Hepatic stellate cell (primary cell): ENCODE results near the gene DKK3.

Source experiments
- DNase-seq: peaks from one replicate; pipeline ENCODE4 v3.0.0; 2011; ENCODE audit warnings: low spot score

DKK3 gene

DNA sequence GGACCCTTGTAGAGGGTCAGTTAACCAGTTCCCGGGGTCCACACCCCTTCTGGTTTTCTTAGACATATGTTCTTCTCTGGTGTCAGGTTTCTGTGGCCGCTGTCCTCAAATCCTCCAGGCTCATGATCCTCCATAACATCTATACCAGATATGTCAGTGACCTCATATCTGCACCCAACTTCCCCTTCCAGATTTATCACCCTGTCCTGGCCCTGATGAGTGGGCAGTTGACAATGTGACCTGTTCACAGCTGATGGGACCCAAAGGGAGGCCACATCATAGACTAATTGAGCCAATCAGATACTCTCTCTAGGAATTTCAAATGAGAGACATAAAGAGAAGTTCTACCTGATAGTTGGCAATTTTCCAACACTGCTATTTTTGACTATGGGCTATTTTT, 5.1 kb downstream of the DKK3 start:
- DNase-seq = no peak

DNA sequence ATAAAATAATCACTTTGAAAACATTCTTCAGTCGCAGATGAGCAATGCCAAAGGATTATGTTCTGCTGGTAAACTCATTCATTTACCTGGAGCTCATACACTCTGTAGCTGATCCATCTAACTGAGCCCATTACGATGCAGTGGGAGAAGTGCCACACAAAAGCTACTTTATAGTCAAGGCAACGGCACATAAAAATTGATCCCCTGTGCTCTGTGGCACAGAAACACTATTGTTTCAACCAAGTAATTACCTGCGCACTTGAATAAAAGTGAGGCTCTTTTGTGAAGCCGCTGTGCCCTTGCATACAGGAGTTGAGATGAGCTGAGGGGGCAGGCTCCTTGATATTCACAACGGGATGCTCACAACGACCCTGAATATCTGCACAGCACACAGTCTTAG, 7.2 kb downstream of the DKK3 start:
- no peak for DNase-seq

DNA sequence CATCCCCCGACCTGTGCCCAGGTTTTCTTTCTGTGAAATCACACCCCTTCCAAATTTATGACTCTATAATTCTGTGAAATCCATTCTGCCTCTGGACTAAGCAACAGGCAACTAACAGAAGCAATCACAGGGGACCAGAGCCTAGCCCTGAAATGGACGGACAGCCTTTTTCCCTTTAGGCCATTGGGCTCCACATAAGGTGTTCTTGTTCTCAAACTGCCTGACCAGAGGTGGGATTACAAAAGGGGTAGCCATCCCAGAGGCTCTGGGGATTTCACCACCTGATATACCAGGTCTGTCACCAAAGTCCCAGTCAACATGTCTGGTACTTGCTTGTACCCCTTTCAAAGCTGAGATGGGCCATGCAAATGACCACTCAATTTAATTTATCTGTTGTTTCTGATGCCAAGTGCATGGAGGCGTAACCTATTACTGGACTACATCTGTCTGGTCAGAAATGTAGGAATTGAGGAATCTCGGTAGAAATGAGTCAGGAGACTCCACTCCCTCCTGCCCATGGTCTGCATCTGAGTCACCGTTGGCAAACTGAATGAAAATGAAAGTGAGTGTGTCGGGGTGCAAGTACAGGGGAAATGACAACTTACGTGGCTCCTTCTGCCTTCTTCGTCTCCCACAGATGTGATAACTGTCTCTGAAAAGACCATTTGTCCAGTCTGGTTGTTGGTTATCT, 10.2 kb downstream of the DKK3 start:
- peak; percentile 86 for DNase-seq

DNA sequence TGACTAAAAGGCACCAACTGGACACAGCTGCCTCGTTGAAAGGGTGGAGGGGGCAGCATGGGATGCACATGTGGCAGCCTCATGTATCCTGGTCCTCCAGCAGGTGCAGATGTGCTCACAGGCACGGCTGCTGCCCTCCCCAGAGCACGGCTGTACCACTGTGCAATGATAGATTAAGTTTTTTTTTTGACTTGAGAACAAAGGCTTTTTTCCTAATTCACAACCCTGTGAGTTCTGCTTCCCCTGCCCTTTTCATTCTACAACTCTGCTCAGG, 11.4 kb downstream of the DKK3 start:
- DNase-seq = no peak

DNA sequence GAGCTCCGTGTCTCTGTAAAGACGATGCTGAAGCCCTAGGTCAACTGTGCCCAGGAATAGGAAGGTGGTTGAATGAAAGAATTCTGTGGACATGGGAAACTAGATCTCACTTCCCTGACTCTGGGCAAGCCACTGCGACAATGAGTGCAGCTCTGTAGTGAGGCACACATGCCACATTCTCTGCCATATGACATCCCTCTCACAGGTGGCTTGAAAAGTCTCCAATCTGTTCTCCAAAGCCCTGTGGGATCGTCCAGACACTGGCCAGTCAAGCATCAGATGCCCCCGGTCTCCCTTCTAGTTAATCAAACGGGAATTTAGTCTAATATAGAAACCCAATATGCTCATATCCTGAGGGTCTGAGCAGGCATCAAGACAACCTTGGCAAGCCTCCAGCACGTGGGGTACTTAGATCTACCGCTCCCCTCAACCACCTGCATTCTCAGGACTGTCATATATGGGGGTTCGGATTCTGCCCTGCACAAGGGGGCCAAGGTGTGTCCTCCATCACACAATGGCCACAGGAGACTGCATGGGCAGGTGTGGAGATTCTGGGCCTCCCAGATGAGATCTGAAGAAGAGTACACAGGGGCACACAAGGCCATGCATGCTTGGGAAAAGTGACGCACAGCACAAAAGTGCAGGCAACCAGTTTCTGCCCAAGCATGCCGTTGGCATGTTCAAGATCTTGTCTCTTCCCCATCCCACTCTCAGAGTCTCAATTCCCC, 11.9 kb downstream of the DKK3 start:
- no peak for DNase-seq

DNA sequence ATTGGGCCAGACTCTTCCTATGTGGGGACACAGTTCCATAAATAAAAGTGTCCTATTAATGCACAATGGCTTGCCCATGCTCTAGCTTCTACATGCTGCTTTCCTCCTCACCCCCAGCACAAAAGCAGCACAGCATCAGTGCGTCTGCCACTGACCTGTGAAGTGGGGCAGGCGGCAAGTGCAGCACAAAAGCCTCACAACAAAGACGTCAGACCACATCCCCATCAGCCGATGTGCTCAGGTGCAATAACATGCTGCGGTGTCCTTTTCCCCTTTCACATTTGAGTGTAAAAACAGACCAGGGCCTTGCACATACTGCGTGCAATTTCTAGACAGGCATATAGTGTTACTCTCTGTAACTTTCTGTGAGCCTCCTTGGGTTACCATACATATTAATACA, 12.8 kb downstream of the DKK3 start:
- DNase-seq = no peak

DNA sequence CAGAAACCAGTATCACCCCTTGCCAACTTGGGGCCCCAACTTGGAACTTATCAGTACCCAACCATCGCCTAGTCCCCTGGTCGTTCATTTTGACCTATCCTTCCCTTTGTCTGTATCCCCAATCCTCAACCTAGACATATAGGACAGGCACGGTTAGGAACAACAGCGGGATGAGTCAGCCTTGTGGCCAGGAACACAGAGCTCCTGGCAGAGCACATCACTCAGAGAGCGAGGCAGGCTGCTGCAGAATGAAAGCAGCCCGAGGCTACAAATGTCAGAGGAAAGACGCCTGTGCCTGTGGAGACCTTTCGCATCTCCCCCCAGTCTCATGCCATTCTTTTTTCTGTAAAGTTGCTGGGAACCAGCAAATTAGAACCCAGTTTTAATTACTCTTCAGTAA, 14.6 kb downstream of the DKK3 start:
- peak; percentile 68 for DNase-seq

DNA sequence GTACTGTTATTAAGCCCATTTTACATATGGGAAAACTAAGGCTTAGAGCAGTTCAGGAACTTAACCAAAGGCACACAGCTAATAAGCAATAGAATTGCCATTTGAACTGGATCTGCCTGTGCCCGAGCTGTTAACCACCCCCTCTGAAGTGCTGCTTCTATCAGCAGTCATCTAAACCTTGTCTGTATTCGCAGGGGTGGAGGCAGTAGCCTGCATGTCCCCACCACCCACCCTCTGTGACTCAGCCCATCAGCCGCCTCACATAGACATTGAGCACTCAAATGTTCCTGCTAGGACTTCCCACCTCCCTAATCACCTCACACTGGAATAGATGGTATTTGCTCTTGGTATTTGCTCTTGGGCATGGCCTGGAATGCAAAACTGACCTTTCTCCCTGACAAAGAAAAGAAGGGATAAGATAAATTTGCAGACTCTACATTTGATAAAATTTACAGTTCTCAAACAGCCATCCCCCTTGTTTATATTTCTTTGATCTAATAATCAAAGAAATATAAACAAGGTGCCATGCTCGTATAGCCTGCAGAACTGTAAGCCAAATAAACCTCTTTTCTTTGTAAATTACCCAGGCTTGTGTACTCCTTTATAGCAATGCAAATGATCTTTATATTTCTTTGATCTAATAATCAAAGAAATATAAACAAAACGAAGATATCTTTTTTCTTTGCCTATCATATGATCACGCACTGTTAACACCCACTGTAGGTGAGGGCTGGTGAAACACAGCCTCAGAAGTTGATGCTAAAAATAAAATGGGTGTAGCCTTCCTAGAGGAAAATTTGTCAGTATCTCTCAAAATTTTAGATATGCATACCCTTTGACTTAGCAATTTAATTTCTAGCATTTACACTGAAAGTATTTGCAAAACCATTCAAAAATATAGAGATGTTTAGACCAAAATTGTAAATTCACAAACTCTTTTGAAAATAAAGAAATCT, 15.9 kb downstream of the DKK3 start:
- DNase-seq = no peak

DNA sequence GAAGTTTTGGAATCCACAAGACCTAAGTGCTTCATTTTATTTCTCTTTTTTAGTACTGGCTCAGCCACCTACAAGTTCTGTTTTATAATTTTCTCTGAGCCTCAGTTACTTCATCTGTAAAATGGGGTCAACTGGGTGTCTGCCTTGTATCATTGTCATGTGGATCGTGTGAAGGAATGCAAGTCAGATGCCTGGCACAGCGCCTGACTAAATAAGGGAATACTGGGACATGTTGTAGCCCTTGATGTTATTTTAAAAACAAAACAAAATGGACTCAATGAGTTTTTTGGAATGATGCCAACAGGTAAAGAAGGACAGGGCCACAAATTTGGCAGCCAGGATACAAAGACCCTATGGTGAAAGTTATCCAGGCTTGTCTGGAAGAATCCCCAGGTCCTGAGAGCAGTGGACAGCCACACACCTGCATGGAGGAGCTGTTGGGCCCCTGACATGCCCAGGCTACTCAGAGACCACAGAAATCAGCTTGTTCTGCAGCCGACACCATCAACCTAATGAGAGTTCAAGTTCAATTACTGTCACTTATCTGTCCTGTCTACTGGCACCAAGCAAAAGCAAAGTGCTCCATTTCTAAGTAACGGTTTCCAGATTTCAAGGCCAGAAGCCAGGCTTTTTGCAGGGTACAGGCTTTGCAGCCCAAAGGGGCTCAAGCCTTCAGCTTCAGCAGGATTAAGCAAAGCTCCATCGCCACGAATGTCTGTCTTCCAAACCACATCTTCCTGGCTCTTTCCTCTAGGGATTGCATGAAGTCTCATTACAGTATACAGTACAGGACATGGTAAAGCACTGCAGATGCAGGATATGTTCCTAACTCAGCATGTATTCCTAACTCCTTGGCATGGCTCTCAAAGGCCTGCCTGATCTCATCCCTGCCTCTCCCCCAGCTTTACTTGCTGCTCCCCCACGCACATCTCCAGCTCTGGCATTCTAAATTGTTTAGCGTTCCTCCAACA, 18.4 kb downstream of the DKK3 start:
- no peak for DNase-seq

DNA sequence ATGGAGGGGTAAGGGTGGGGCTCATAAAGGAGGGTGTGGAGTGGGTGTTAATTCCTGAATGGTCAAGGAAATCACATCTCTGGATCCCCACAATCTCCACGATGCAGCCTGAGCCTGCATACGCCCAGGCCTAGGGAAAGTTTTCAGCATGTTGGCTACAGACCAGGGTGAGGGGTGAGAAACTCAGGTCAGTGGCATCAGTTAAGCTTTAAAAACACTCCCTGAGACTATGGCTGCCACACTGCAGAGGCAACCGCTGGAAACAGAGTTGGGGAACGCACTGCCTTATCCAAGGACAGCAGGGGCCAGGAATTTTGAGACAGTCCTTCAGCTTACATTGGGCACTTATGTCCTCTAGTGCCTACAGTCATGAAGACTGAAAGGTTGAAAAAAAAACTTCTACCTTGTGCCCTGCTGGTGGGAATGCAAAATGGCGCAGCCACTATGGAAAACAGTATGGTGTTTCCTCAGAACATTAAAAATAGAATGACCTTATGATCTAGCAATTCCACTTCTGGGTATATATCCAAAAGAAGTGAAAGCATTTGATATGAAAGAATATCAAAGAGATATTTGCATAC, 19.7 kb downstream of the DKK3 start:
- DNase-seq = no peak

DNA sequence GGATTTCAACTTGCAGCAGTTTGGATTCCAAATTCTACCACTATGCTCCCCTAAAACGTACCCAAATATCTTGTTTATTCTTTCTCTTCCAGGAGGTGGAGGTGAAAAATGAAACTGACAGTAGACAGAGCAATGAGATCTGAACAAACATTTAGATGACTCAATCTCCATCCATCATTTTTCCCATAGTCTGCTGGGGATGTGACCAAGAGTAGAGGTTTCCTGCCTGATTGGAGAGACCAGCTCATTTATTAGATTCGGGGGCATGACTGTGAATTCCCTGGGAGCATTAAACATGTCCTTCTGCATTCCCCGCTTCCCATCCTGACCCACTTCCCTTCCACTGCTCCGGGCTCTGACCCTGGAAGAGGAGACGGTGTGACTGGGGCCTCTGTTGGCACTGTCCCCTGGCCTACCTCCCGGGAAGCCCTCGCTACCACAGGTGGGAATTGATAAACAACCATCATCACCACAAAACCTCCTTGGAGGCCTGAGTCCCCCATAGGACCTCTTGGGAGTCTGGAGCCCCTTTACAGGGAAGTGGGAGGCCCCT, 20.3 kb downstream of the DKK3 start:
- no peak for DNase-seq

DNA sequence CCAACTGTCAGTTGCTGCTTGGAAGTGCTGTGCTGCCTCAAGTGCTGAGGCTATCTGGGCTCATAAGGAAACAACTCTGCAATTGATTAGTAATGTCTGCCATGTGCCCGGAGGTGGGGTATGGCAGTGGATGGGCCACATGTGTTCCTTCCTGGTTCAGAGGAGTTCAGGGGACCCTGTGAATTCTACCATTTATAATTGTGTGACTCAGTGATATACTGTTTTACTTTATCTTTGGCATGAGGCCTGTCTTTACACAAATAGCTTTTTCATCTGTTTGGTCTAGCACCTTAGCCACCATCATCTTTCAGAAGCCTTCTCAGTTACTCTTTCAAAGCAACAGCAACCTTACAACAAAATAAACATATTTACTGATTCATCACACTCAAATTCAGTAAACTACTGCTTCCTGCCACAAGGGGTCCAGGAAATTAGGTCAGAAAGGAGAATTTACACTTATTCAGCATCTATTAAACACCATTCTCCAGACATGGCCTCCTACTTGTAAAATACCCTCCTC, 20.9 kb downstream of the DKK3 start:
- no peak for DNase-seq

DNA sequence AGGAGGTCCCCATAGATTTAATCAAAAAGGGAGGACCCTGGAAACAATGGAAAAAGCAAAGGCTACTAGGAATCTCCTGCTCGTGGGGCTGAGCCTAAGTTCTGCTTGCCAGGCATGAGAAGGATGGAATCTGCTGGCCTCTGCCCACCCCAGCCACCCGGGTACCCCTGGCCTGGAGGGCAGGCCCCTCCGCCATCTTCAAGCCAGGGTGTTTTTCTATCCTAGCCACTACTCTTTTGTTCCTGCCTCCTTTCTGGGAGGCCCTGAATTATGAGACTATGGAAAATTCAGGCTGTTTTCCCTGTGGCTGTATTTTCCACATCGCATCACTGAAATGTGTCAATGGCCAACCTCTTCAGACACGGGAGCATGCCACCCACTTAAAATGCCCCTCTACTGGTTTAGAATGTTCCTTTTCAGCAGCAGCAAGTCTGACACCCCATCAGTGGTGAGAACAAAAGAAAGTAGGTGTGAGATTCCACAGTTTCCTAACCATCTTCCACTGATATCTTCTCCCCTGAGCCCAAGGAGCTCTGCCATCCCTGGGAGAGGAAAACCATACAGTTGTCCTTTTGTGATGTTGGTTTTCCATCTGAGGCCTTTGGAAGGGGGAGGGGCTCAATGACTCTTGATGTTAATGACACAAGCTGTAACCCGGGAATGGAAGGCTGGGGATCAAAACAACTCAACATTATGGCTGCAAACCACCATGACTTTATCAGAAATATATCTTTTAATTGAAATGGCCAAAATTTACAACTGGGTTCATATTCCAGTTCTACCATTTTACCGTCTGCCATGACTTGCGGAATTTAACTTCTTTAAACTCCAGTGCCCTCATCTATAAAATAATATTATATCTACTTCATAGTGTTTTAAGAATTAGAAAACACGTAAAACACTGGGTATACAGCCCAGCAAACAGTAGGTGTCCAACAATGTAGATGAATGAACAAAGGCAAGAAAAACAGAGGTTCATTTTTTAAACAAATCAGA, 22.2 kb downstream of the DKK3 start:
- no peak for DNase-seq

DNA sequence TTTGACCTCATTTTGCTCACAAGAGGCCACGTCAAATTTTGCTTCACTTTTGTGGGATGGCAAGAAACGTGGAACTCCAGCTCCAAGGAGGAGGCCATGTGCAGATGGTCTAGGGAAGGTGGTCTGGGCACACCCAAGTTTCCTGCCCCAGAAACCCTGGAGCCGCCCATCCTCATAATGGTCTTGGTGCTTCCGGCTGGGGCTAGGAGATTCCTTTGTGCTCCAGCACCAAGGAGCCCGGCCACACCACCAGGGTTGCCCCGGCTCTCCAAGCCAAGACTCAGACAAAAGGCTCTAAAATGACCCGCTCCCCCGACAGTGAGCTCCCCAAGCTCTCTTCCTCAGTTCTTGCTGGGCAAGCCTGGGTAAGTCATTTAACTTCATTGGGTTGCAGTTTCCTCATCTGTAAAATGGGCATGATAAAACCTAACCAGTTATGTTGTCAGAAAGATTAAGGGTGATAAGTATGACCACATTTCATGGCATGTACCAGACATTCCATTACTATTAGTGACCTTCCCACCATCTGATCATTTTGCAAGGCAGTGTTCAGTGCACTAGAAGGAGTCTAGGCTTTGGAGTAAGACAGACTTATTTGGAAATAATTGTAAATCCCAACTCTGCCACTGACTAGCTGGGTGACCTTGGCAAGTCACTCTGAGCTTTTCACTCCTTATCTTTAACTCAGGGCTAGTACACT, 23.3 kb downstream of the DKK3 start:
- no peak for DNase-seq

DNA sequence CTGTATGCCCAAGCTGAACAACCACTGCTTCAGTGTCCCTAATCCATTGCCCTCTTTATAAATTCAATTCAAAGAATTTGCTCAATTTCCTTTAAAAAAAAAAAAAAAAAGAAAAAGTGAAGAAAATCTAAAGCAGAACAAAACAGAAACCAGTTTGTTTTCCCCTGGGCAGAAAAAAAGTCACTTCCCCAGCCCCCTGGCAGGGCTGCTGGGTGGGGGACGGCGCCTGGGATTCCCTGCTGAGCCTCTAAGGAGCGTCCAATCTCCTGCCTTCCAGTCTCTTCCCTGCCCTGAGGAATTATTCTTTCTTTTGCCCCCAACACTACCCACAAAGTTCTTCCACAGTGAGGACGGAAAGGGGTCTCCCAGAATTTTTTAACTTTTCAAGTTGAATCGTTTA, 23.9 kb downstream of the DKK3 start:
- no peak for DNase-seq

DNA sequence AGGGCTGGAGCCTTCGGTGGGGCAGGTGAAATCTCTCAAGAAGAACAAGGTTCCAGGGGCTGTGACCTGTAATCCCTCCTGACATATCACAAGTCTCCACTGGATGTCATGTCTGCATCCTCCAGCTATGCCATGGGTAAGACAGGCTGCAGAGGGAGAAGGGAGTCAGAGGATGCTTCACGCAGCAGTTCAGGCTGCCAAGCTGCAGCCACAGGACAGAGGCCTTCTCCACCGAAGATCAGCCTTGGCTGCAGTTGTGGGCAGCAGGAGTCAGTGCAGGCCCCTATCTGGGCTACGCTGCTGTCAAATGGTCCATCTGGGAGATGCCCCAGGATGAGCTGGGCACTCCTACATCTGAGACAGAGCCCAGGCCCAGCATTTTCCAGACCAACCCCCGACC, 25.0 kb downstream of the DKK3 start:
- no peak for DNase-seq

DNA sequence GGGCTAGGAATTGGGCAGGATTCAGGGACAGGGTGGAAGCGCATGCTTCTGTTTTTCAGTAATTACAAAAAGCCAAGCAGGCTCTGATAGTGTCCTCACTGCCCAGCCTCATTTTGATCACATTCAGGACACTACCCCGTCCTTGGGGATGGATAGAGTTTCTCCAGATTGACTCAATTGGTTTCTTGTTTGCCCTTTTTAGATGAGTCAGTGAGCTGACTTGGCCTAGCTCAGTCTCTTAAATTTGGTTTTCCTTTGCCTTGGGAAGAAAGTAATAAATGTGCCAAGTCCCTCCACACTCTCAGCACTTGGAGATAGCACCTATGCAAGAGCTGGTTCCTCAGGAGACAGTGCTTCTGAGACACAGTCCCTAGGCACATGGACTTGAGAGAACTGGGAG, 25.5 kb downstream of the DKK3 start:
- DNase-seq = no peak

DNA sequence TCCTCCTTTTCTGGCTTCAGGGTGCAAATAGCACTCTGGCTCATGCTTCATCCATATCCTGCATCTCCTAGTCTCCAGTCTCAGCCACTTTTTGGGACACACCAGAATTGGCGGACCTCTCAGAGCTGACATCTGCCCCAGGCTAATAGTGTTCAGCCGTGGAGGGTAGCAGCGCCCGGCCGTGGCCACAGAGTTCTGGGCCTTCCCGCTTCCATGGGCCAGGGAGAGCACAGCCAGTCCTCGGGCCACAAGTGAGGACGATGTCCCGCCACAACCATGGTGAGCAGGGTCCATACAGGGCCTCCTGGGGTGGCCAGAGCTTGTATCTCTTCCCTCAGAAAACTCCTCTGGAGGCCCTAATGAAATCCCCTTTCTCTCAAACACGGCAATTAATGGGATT, 26.0 kb downstream of the DKK3 start:
- no peak for DNase-seq

DNA sequence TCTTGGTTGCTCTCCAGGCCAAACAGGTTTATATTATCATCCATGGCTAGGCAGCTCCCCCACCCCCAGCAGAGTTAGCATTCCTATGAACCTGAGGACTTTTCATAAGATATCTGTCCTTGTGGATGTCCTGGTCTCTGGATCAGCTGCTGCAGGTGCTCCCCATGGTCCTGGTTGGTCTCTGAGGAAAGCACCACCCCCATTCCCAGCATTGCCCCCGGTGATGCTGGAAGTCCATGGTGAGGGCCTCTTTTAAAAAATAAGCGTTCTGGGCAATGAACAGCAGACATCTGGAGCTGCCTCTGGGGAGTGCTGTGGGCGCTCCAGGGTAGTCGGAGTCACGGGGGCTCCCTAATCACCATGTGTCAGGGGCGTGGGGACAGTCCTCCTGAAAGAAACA, 26.6 kb downstream of the DKK3 start:
- DNase-seq = no peak
